H1 (cell line): ENCODE measurements around the gene POTEJ. TPM values are rescaled to one million over a fixed set of nuclear protein-coding genes. Genes with fewer than 3 reads are reported as not detected.
"Not testable (repeated sequence)": the region's sequence is repeated elsewhere in the genome, so short reads cannot be mapped to it uniquely, and the experiment has no call there.

ENCODE experiments used
- CTCF ChIA-PET: fragments of 300-600 bp; sonication (Branson Sonifier 250); formaldehyde crosslinking; loops from one replicate; lab custom pipeline; 2021; ENCODE audit not compliant: partially characterized antibody; lab: Charles Lee
- POLR2A ChIA-PET: fragments of 300-600 bp; sonication (Branson Sonifier 250); formaldehyde crosslinking; loops from one replicate; lab custom pipeline; 2021; ENCODE audit warnings: inconsistent platforms; ENCODE audit not compliant: partially characterized antibody; lab: Charles Lee
- DNase-seq, 2 experiments: peaks; one replicate each; pipeline versions ENCODE4 v3.0.0 to v3.0.0-alpha.2; 2010 to 2022; ENCODE audit warnings: low spot score in 2 of 2, low read depth in 1 of 2, mixed read lengths in 1 of 2
- FAIRE-seq: peaks from 2 replicates; lab custom pipeline; 2011; peaks lifted over from hg19 to GRCh38; lab: Jason Lieb, UNC
- H2AFZ ChIP-seq: 2 replicates; pipeline ENCODE4 v1.8.1; 2012; ENCODE audit warnings: low read length, inconsistent platforms
- H2AK5ac ChIP-seq: 2 replicates; pipeline ENCODE4 v1.6.1; 2013; ENCODE audit warnings: low read depth, low read length
- H2BK120ac ChIP-seq: replicated peaks from 2 replicates; pipeline ENCODE3; 2013; ENCODE audit warnings: low read depth, low read length, inconsistent platforms
- H2BK12ac ChIP-seq: 2 replicates; pipeline ENCODE4 v1.6.1; 2013; ENCODE audit warnings: low read depth, low read length
- H2BK15ac ChIP-seq: 2 replicates; pipeline ENCODE4 v1.6.1; 2013; ENCODE audit warnings: low read length
- H2BK20ac ChIP-seq: 2 replicates; pipeline ENCODE4 v1.6.1; 2013; ENCODE audit warnings: low read length
- H2BK5ac ChIP-seq: 2 replicates; pipeline ENCODE4 v1.6.1; 2013; ENCODE audit warnings: low read depth, low read length
- H3K14ac ChIP-seq: 2 replicates; pipeline ENCODE4 v1.6.1; 2013; ENCODE audit warnings: inconsistent platforms; ENCODE audit not compliant: insufficient read length
- H3K18ac ChIP-seq: 2 replicates; pipeline ENCODE4 v1.6.1; 2013; ENCODE audit warnings: low read length; ENCODE audit errors: extremely low read depth
- H3K23ac ChIP-seq: 2 replicates; pipeline ENCODE4 v1.6.1; 2013; ENCODE audit warnings: inconsistent platforms; ENCODE audit not compliant: insufficient read length
- H3K23me2 ChIP-seq: 2 replicates; pipeline ENCODE4 v1.6.1; 2013; ENCODE audit warnings: low read depth, low read length
- H3K27ac ChIP-seq: 2 replicates; pipeline ENCODE4 v1.6.1; 2011; ENCODE audit warnings: low read depth, low read length, inconsistent platforms
- H3K27me3 ChIP-seq, 4 experiments: replicated peaks in 1 of 4; 1 replicate in 1 of 4; 2 replicates in 3 of 4; pipeline versions ENCODE4 v1.6.1 to v1.8.1; 2011 to 2013; ENCODE audit warnings: low read length in 3 of 4, mild to moderate bottlenecking in 3 of 4, inconsistent platforms in 2 of 4, mixed read lengths in 2 of 4, moderate library complexity in 1 of 4; ENCODE audit not compliant: control insufficient read depth in 3 of 4, insufficient read depth in 3 of 4; ENCODE audit errors: extremely low read depth in 1 of 4
- H3K36me3 ChIP-seq, 4 experiments: 2 replicates each; pipeline versions ENCODE4 v1.6.1 to v1.8.1; 2011 to 2013; ENCODE audit warnings: mild to moderate bottlenecking in 4 of 4, low read length in 3 of 4, moderate library complexity in 2 of 4, control low read depth in 1 of 4, inconsistent platforms in 1 of 4; ENCODE audit not compliant: insufficient read depth in 4 of 4, control insufficient read depth in 2 of 4
- H3K4ac ChIP-seq: replicated peaks from 2 replicates; pipeline ENCODE3; 2013; ENCODE audit warnings: low read length, low read depth, mixed read lengths, inconsistent platforms; ENCODE audit not compliant: insufficient read length
- H3K4me1 ChIP-seq, 4 experiments: replicated peaks in 1 of 4; 1 replicate in 1 of 4; 2 replicates in 3 of 4; pipeline versions ENCODE4 v1.6.1 to v1.8.1; 2011 to 2013; ENCODE audit warnings: low read length in 3 of 4, inconsistent platforms in 2 of 4, mixed read lengths in 1 of 4; ENCODE audit not compliant: insufficient read depth in 4 of 4, control insufficient read depth in 3 of 4
- H3K4me2 ChIP-seq, 2 experiments: 2 replicates each; pipeline versions ENCODE4 v1.6.1 to v1.8.1; 2011 to 2013; ENCODE audit warnings: low read depth in 2 of 2, low read length in 2 of 2, control low read depth in 1 of 2, inconsistent platforms in 1 of 2, mild to moderate bottlenecking in 1 of 2; ENCODE audit not compliant: insufficient read depth in 1 of 2
- H3K4me3 ChIP-seq, 4 experiments: fragments of 200-600, 300-600 bp in 1 of 4; sonication (generic), shearing (Covaris generic), sonication (Bioruptor Twin) in 1 of 4; 2 replicates each; pipeline versions ENCODE4 v1.5.1 to v1.8.1; 2011 to 2016; ENCODE audit warnings: low read length in 4 of 4, low read depth in 3 of 4, control low read depth in 2 of 4, inconsistent platforms in 2 of 4, mild to moderate bottlenecking in 2 of 4, mixed read lengths in 1 of 4, moderate library complexity in 1 of 4; ENCODE audit not compliant: insufficient read depth in 2 of 4; ENCODE audit errors: extremely low read depth in 1 of 4
- H3K56ac ChIP-seq: replicated peaks from 2 replicates; pipeline ENCODE3; 2013; ENCODE audit warnings: low read depth, mild to moderate bottlenecking, mixed read lengths, low read length, inconsistent platforms; ENCODE audit not compliant: insufficient read length
- H3K79me1 ChIP-seq: 2 replicates; pipeline ENCODE4 v1.6.1; 2013; ENCODE audit warnings: low read depth, low read length, control low read depth
- H3K79me2 ChIP-seq, 2 experiments: 2 replicates each; pipeline versions ENCODE4 v1.6.1 to v1.8.1; 2012 to 2013; ENCODE audit warnings: low read length in 2 of 2, mild to moderate bottlenecking in 2 of 2, inconsistent platforms in 1 of 2; ENCODE audit not compliant: insufficient read depth in 2 of 2, control insufficient read depth in 1 of 2
- H3K9ac ChIP-seq, 4 experiments: replicated peaks in 1 of 4; 1 replicate in 1 of 4; 2 replicates in 3 of 4; pipeline versions ENCODE4 v1.6.1 to v1.8.1; 2011 to 2013; ENCODE audit warnings: low read depth in 3 of 4, low read length in 3 of 4, control low read depth in 2 of 4, mild to moderate bottlenecking in 2 of 4, moderate library complexity in 2 of 4, inconsistent platforms in 1 of 4; ENCODE audit errors: extremely low read depth in 1 of 4
- H3K9me3 ChIP-seq, 2 experiments: 2 replicates each; pipeline versions ENCODE4 v1.6.1 to v1.8.1; 2012 to 2013; ENCODE audit warnings: mild to moderate bottlenecking in 2 of 2, moderate library complexity in 2 of 2, control low read depth in 1 of 2, inconsistent platforms in 1 of 2, low read depth in 1 of 2, low read length in 1 of 2, mixed read lengths in 1 of 2; ENCODE audit not compliant: insufficient read depth in 2 of 2
- H4K20me1 ChIP-seq, 2 experiments: replicated peaks in 1 of 2; 2 replicates each; pipeline versions ENCODE3 to v1.8.1; 2011 to 2013; ENCODE audit warnings: inconsistent platforms in 2 of 2, low read length in 2 of 2, mild to moderate bottlenecking in 1 of 2; ENCODE audit not compliant: insufficient read depth in 2 of 2, control insufficient read depth in 1 of 2
- H4K5ac ChIP-seq: 2 replicates; pipeline ENCODE4 v1.6.1; 2013; ENCODE audit warnings: low read length, low read depth, mixed read lengths, inconsistent platforms; ENCODE audit not compliant: insufficient read length
- H4K8ac ChIP-seq: 2 replicates; pipeline ENCODE4 v1.8.0; 2013; ENCODE audit warnings: mild to moderate bottlenecking, moderate library complexity, low read length, inconsistent platforms; ENCODE audit not compliant: insufficient read depth; ENCODE audit errors: extremely low read depth
- H4K91ac ChIP-seq: replicated peaks from 2 replicates; pipeline ENCODE3; 2013; ENCODE audit warnings: low read length, mixed read lengths, inconsistent platforms; ENCODE audit not compliant: insufficient read length
- WGBS, 2 experiments: shearing (Covaris generic) in 1 of 2; methylation state at CpG; one replicate each; pipeline versions ENCODE4 v1.1.6 to v1.1.7; 2013 to 2015; ENCODE audit warnings: low lambda C conversion rate in 2 of 2, mixed read lengths in 2 of 2, inconsistent platforms in 1 of 2, low coverage in 1 of 2, missing lambda C conversion rate in 1 of 2; ENCODE audit not compliant: insufficient replicate concordance in 2 of 2, insufficient coverage in 1 of 2, insufficient read length in 1 of 2; ENCODE audit errors: extremely low coverage in 1 of 2, missing lambda C conversion rate in 1 of 2; 5-methylcytosine and 5-hydroxymethylcytosine counted together
- polyA plus RNA-seq, 7 experiments: library from polyadenylated mRNA; depleted of rRNA in 3 of 7; stranded (reverse) in 5 of 7; unstranded in 2 of 7; fragments of >200 nt in 5 of 7; fragments of 200-250 nt in 2 of 7; gene quantifications; 1 replicate in 5 of 7; 2 replicates in 1 of 7; 4 replicates in 1 of 7; pipeline versions ENCODE4 v1.2.1 to v1.2.3, GENCODE V29; 2011 to 2013; ENCODE audit warnings: missing spikeins in 2 of 7, mixed read lengths in 2 of 7
- total RNA-seq: library from RNA; stranded (reverse); fragmentation: NEBNext Ultra II Directional; extraction: Animal tissue kit (Norgen Biotek cat#: 25700); gene quantifications from 2 replicates; pipeline ENCODE4 v1.2.1, GENCODE V29; 2021

The POTEJ gene
- total and polyA plus RNA-seq, 2 of the 8 experiments (the other 6 are each of a cell fraction or from before 2014, with no cell fraction given), result not detected

GRCh38 chr2:130608276-130609001, 2.8 kb upstream of the POTEJ start:
- H2BK12ac ChIP-seq, CTCF ChIA-PET, H3K14ac ChIP-seq, H3K79me1 ChIP-seq, DNase-seq, H3K27me3 ChIP-seq, H2BK5ac ChIP-seq, H4K20me1 ChIP-seq, H3K4ac ChIP-seq, H3K9ac ChIP-seq, H2BK120ac ChIP-seq, H3K23ac ChIP-seq, H3K23me2 ChIP-seq, H3K4me2 ChIP-seq, H3K18ac ChIP-seq, FAIRE-seq, H3K79me2 ChIP-seq, H2BK20ac ChIP-seq, H3K56ac ChIP-seq, H2AFZ ChIP-seq, H3K4me3 ChIP-seq, H3K9me3 ChIP-seq, H3K36me3 ChIP-seq, H4K91ac ChIP-seq, H2AK5ac ChIP-seq, H2BK15ac ChIP-seq, H3K27ac ChIP-seq, POLR2A ChIA-PET, H4K8ac ChIP-seq, H3K4me1 ChIP-seq, H4K5ac ChIP-seq: not testable (repeated sequence)
- 96% methylated on average over 3 of the region's 17 CpGs; no CpG with 5 or more reads in 1 of the 2 experiments for WGBS, 2 experiments
